Pancreas (tissue), 10 donors: ENCODE measurements around the gene CHRNA9. TPM values are rescaled to one million over a fixed set of nuclear protein-coding genes. Genes with fewer than 3 reads are reported as not detected.

Experiments used
- ATAC-seq, 4 donors: fragments of 200-7000 bp; cut with Tn5 transposase; one replicate each; pipeline versions ENCODE4 v1.8.0 to v1.9.1; 2020; ENCODE audit warnings: mild to moderate bottlenecking in 4 of 4, moderate library complexity in 4 of 4
- DNase-seq, 6 donors: peaks; one replicate each; pipeline ENCODE4 v3.0.0-alpha.2; 2020
- FAIRE-seq: peaks from 2 replicates; lab custom pipeline; 2012; peaks lifted over from hg19 to GRCh38; lab: Jason Lieb, UNC
- H3K27ac ChIP-seq, 4 donors: fragments of 200-600 bp; sonication (generic); 1 replicate in 3 of 4; 2 replicates in 1 of 4; pipeline versions ENCODE4 v1.5.0 to v1.8.0; 2020
- H3K27me3 ChIP-seq, 4 donors: fragments of 200-600 bp; one replicate each; pipeline ENCODE4 v1.8.0; 2021
- H3K36me3 ChIP-seq, 3 donors: fragments of 200-600 bp; sonication (generic) in 1 of 3; one replicate each; pipeline versions ENCODE4 v1.5.0 to v1.8.0; 2020 to 2021
- H3K4me1 ChIP-seq, 3 donors: fragments of 200-600 bp; one replicate each; pipeline ENCODE4 v1.8.0; 2021
- H3K4me3 ChIP-seq, 4 donors: fragments of 200-600 bp; sonication (generic) in 2 of 4; one replicate each; pipeline versions ENCODE4 v1.5.0 to v1.8.0; 2020 to 2021
- H3K9me3 ChIP-seq, 4 donors: fragments of 200-600 bp; one replicate each; pipeline ENCODE4 v1.8.0; 2021
- WGBS, 2 donors: extraction: QIAGEN DNeasy Blood & Tissue Kit; methylation state at CpG; one replicate each; pipeline ENCODE4 v1.1.7; 2013; 5-methylcytosine and 5-hydroxymethylcytosine counted together
- intact Hi-C, 3 donors: fragments of 100-400 bp; cut with DNase I; formaldehyde crosslinking; loops; one replicate each; pipeline versions ENCODE4 v1.11.1 to v1.14.2; 2022
- polyA plus RNA-seq, 2 donors: library from polyadenylated mRNA; stranded (reverse); fragments of 200-250 nt; gene quantifications; one replicate each; pipeline ENCODE4 v1.2.3, GENCODE V29; 2013
- total RNA-seq, 6 donors: library from RNA; stranded (reverse); fragmentation: NEBNext Ultra II Directional in 4 of 6; extraction: Animal tissue kit (Norgen Biotek cat#: 25700) in 4 of 6; gene quantifications; one replicate each; pipeline versions ENCODE4 v1.2.1 to v1.2.4, GENCODE V29; 2021 to 2023
- TF ChIP-seq, protein P1 (sequence below), 4 donors: fragments of 200-600 bp; sonication (generic) in 3 of 4; IDR thresholded peaks; one replicate each; pipeline versions ENCODE4 v1.5.0 to v1.8.0; 2021; ENCODE audit warnings: antibody characterized with exemption in 4 of 4
- donor health status: healthy with polysubstance abuse.
- donor health status: DM: no; HTN: no; CAD: no; lungs with moderate emphysema.
- donor health status: DM: no; HTN: no; CAD: no.
- donor health status: control.
- donor health status: control.
- donor health status: Bipolar disorder and iron deficiency.
- donor health status: DM: yes; HTN: yes; CAD: no.
- donor health status: DM: no; HTN: no; CAD: no.
- donor health status: DM: no; HTN: no; CAD: no.
- donor health status: DM: yes; HTN: yes; CAD: no.

The CHRNA9 gene
- total and polyA plus RNA-seq, 8 donors: not detected

DNA sequence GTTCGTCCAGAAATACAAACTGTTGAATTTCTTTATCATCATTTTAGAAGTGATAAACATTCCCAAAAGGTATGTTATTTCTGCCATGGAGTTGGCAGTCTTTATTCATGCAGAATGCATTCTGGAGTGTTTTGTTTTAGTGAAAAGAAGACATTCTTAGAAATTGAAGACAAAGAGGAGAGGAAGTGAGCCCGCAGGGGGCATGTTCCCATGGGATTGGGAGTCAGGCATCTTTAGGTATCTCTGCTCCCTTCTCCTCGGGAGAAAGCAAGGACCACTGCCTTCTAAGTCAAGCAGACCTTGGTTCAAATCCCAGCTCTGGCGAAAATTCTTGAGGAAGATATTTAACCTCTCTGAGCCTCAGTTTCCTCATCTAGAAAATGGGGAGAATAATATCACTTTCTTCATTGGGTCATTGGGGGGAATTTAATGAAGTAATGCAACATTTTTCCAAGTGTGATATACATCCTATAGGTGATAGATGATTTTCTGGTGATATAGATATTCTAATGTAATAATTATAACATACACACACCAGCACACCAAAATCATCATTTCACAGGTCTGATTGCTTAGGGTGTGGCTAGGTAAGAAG, 26.5 kb upstream of the CHRNA9 start:
- H3K27ac ChIP-seq: no peak overlapping the region
- TF ChIP-seq, protein P1, sequence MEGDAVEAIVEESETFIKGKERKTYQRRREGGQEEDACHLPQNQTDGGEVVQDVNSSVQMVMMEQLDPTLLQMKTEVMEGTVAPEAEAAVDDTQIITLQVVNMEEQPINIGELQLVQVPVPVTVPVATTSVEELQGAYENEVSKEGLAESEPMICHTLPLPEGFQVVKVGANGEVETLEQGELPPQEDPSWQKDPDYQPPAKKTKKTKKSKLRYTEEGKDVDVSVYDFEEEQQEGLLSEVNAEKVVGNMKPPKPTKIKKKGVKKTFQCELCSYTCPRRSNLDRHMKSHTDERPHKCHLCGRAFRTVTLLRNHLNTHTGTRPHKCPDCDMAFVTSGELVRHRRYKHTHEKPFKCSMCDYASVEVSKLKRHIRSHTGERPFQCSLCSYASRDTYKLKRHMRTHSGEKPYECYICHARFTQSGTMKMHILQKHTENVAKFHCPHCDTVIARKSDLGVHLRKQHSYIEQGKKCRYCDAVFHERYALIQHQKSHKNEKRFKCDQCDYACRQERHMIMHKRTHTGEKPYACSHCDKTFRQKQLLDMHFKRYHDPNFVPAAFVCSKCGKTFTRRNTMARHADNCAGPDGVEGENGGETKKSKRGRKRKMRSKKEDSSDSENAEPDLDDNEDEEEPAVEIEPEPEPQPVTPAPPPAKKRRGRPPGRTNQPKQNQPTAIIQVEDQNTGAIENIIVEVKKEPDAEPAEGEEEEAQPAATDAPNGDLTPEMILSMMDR (IDR thresholded peaks at IDR 0.05): no peak
- WGBS, 2 donors: 55 to 66% methylated on average over 4 of the region's 4 CpGs
- no peaks in the 10 kb centered on the region for H3K9me3 ChIP-seq
- FAIRE-seq (no peak), ATAC-seq (no peak), DNase-seq (no peak)
- no peak overlapping the region for H3K4me3 ChIP-seq
- intact Hi-C loops: loop anchor here in 2 of 3 donors (5.0 kb wide), 2 partner anchors 156 to 161 kb away; no protein-coding TSS in a partner anchor
- no peaks in the 10 kb centered on the region for H3K27me3 ChIP-seq
- no peaks in the 10 kb centered on the region for H3K4me1 ChIP-seq
- no peaks in the 10 kb centered on the region for H3K36me3 ChIP-seq

DNA sequence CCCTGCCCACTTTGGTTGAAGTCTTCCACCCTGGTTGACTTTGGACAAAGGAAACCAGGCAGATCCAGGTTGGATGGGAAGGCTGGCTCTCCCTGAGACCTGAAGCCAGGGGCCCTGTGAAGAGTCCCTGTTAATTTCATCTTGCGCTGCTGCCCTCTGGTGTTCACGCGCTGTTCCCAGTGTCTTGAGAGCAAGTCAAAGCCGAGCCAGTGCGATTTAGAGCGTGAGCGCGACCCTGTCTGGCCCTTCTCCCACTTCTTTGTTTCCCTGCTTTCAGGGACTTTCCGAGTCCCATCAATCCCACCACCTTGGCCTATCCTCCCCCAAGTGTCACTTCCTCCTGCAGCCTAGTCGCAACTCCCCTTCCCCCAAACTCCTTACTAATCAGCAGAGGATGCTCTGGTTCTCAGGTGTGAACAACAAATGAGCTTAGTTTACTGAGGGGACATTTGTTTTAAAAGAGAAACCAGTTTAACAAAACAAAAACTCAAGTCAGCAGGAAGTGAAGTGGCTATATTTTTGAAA, 25.8 kb upstream of the CHRNA9 start:
- no peak for FAIRE-seq
- no peak overlapping the region for H3K4me3 ChIP-seq

DNA sequence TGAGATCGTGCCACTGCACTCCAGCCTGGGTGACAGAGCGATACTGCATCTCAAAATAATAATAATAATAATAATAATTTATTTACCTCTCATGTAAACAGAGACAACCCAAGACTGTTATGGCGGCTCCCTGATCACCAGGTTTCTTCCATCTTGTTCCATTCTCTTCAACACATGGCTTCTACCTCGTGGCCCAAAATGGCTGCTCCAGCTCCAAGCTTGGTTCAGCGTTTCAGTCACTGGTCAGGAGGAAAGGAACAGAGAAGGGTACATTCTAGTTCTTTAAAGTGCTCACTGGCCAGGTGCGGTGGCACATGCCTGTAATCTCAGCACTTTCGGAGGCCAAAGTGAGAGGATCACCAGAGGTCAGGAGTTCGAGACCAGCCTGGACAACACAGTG, 24.9 kb upstream of the CHRNA9 start:
- FAIRE-seq: no peak
- no peak overlapping the region for H3K27ac ChIP-seq
- H3K4me1 ChIP-seq: no peaks in the 10 kb centered on the region
- H3K27me3 ChIP-seq: no peaks in the 10 kb centered on the region
- TF ChIP-seq, protein P1 (IDR thresholded peaks at IDR 0.05): no peak
- H3K36me3 ChIP-seq: no peaks in the 10 kb centered on the region
- ATAC-seq: no peak
- intact Hi-C loops: no loop called here
- H3K4me3 ChIP-seq: no peak overlapping the region
- no peaks in the 10 kb centered on the region for H3K9me3 ChIP-seq
- 91 to 97% methylated on average over 8 of the region's 8 CpGs for WGBS, 2 donors
- DNase-seq: no peak

More for the DNA sequence above, 25.8 kb upstream of the CHRNA9 start:
- H3K27ac ChIP-seq: no peak overlapping the region
- H3K4me1 ChIP-seq: no peaks in the 10 kb centered on the region
- no peaks in the 10 kb centered on the region for H3K36me3 ChIP-seq
- no peaks in the 10 kb centered on the region for H3K27me3 ChIP-seq
- 1 to 2% methylated on average over 10 of the region's 10 CpGs for WGBS, 2 donors
- H3K9me3 ChIP-seq: no peaks in the 10 kb centered on the region
- DNase-seq: peak; percentile 76 to 97 (median 89)
- ATAC-seq: peak; percentile 89 to 97 (median 95)
- TF ChIP-seq, protein P1 (IDR thresholded peaks at IDR 0.05): peak; percentile 72 to 87 (median 80)
- intact Hi-C loops: loop anchor here in 2 of 3 donors (5.0 kb wide), 2 partner anchors 157 to 162 kb away; no protein-coding TSS in a partner anchor

- FAIRE-seq (no peak), ATAC-seq (peak in 2 of 4 donors; percentile 7 to 26), DNase-seq (no peak)
- no peaks in the 10 kb centered on the region for H3K36me3 ChIP-seq
- TF ChIP-seq, protein P1 (IDR thresholded peaks at IDR 0.05): no peak
- no peak overlapping the region for H3K27ac ChIP-seq
- intact Hi-C loops: no loop called here
- no peaks in the 10 kb centered on the region for H3K27me3 ChIP-seq
- WGBS, 2 donors: 60 to 61% methylated on average over 11 of the region's 11 CpGs
- no peaks in the 10 kb centered on the region for H3K9me3 ChIP-seq
- H3K4me1 ChIP-seq: peaks cover 0 to 6% (median 0%) of the 10 kb centered on the region in 3 donors
- no peak overlapping the region for H3K4me3 ChIP-seq
These were observed 23.3 kb upstream of the CHRNA9 start for GRCh38 chr4:40311811-40312346.

GRCh38 chr4:40314951-40315350, 20.2 kb upstream of the CHRNA9 start:
- no peak for DNase-seq
- Histone ChIP-seq H3K9me3 (no peaks in the 10 kb centered on the region), H3K4me1 (peaks cover 0 to 6% (median 0%) of the 10 kb centered on the region in 3 donors), H3K4me3 (no peak overlapping the region), H3K27ac (no peak overlapping the region), H3K36me3 (no peaks in the 10 kb centered on the region), H3K27me3 (no peaks in the 10 kb centered on the region)
- FAIRE-seq: peak; percentile 23
- ATAC-seq: no peak
- TF ChIP-seq, protein P1 (IDR thresholded peaks at IDR 0.05): no peak
- WGBS, 2 donors: 95 to 98% methylated on average over 5 of the region's 5 CpGs
- intact Hi-C loops: no loop called here
